ENCODE data around the gene MED9. TPM values are rescaled to one million over a fixed set of nuclear protein-coding genes. Genes with fewer than 3 reads are reported as not detected.

Gene MED9
- total and polyA plus RNA-seq, 2 of the 8 experiments (the other 6 are each of a cell fraction or from before 2014, with no cell fraction given), result 15.8 to 19.7 TPM

GRCh38 chr17:17492571-17492970, 15.8 kb downstream of the MED9 start (continued):
- TF ChIP-seq RBBP5 (IDR thresholded peaks at IDR 0.05; ENCODE audit: borderline replicate concordance, low read depth, low read length) (no peak), POU5F1 (IDR thresholded peaks at IDR 0.05; ENCODE audit: low read depth, low read length) (no peak), JUN (IDR thresholded peaks at IDR 0.05; ENCODE audit: low read depth, low read length) (no peak)
